ENCODE results near the gene MDFIC2.
"Not testable (repeated sequence)": the region's sequence is repeated elsewhere in the genome, so short reads cannot be mapped to it uniquely, and the experiment has no call there.

Gene MDFIC2

DNA sequence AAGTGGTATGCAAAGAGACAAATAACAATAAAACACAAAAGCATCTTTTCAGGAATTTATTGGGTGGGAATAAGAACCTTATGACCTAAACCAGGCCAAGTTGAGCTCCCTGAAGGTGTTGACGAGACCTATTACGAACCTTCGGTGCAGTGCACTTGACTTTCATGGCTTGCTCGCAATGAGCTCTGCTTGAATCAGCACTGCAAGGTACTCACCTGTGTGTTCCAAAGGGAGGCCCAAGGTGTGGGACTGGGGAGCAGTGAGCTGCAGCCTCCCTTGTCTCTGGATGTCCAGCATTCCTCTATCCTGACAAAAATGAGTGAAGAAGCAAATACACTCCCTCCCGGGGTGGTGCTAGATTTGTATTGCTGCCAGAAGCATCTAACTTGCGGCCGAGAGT lies at the start of gene MDFIC2:
TSS of gene MDFIC2 (minus strand) at position 303 of the 400 bp plus-strand sequence. CDS start 665 bp downstream, outside the sequence.
- in situ Hi-C loops (cut with MboI; ENCODE audit: low sequenced_read_pairs), result no loop called here

DNA sequence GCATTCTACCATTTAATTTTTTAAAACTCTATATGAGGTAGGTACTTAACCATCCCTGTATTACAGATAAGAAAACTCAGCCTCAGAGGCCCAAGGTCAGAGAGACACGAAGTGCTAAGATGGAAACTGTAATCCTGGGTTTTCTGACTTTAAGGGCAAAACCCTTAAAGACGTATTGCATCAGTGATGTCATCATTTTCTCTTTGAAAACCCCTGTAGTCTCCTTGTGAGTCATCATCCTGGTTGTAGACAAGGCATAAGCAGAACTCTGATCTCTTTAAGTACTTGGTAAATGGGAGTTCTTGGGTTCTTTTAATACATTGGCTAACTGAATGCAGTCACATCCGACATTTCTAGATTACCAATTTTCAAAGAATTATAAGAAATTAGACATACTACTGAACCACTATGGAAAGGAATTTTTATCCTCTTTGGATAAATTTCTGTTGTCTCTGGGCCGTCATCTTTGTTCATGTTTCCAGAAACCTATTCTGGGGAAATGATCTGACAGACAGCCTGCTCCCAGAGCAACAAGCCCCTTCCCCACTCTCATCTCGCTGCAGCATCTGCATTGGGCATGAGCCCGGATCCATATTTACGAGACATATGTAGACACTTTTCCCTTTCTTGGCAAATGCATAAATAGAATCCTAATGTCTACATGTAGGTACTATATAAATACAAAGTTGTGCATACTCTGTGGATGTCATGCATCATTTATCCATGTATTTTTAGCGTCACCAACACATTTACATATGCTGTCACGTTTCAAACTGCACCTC lies 48.7 kb upstream of the MDFIC2 start:
- in situ Hi-C loops (cut with MboI; ENCODE audit: low sequenced_read_pairs), result no loop called here

DNA sequence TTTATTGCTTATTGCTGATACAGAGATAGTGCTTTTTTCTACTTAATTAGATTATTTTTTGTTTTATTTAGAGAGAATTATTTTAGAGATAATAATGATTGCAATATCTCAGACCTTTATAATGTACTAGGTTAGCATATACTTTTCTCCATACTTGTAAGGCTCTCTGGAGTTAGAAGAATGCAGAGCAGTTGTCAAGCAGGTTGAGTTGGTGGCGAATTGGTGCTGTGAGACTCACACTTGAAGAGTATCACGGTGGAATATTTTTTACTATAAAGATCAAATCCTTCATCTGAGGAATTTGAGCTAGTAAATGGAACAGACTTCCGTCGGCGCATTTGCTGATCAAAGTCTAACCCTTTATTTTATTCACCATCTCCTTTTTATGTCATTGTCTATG lies 47.3 kb upstream of the MDFIC2 start:
- in situ Hi-C loops (cut with MboI; ENCODE audit: low sequenced_read_pairs), result no loop called here

DNA sequence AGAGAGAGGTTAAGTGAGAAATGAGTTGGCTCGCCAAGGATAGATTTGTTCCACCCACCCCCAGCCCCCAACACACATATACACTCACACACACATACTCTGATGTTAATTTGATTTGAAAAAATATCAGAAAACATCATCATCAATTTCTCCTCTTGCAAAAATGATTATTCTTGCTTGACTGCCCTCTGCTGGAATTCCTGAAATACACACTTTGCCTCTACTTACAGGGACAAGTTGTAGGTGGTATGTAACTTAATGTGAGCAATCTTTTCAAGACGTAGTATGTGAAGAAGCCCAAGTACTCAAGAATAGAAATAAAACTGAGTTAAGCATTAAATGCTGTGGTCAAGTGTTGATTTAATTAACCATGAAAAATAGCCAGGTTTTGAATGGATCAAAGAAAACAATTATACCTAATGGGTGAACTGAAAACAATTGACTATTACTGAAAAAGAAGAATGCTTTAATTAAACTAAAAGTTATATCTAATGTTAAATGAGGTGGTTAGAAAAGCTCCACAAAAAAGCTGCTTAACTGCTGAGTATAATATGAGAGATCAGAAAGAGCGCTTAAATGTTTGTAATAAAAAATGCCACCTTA lies 46.6 kb upstream of the MDFIC2 start:
- in situ Hi-C loops (cut with MboI; ENCODE audit: low sequenced_read_pairs), result no loop called here

DNA sequence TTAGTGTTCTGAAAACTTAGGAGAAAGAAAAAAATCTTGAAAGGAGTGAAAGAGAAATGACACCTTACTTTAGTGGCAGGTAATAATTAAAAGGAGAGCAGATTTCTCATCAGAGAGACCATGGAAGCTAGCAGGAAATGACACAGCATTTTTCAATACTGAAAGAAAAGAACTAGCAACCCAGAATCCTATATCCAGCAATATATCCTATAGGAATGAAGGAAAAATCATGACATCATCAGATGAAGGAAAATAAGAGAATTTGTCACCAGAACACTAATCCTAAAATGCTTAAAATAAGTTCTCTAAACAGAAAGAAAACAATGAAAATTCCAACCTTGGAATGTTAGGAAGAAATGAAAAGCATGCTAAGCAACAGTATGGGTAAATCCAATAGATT lies 39.8 kb upstream of the MDFIC2 start:
- in situ Hi-C loops (cut with MboI; ENCODE audit: low sequenced_read_pairs), result no loop called here

DNA sequence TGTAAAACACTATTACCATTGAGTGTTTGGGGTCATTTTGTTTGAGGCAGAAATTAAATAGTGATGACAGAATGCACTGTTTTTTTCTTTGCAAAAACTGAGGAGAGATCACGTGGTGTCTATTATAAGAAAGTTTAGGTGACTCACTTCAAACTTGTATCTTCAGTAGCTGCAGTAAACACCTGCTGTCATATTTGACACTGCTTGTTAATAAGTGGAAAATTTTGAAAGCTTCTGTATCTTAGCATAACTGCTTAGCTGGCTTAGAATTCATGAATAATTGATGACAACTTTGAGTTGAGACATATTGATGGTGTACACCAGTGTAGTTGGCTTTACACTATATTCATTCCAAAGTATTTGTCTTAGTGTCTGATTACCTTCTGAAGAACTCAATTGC lies 29.7 kb upstream of the MDFIC2 start:
- in situ Hi-C loops (cut with MboI; ENCODE audit: low sequenced_read_pairs), result no loop called here

DNA sequence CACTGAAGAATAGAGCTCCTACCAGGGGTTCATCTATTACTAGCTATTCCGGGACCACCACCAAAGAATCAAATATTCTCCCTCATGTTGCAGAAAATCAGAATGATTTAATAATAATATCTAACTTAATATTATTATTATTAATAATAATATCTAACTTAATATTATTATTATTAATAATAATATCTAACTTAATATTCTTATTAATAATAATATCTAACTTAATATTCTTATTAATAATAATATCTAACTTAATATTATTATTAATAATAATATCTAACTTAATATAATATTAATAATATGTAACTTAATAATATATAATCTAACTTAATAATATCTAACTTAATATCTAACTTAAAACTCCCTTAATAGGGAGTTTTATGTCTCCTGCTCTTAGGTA lies 24.4 kb upstream of the MDFIC2 start:
- in situ Hi-C loops (cut with MboI; ENCODE audit: low sequenced_read_pairs), result not testable (repeated sequence)

DNA sequence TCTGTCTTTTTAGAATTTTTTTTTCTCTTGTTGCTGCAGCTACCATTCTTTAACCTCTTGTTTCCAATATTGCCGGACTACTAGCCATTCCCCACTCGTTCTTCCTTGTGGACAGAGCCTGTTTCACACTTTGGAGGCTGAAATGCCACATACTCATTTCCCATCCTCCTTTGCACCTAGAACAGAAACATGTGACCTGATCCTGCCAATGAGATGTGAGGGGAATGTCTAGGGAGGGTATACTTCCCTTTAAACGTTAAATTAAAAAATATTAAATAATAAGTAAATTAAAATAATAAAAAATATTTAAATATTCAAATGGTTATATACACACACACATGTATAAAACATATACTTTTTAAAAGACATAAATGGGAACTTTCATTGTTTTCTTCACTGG lies 20.6 kb upstream of the MDFIC2 start:
- in situ Hi-C loops (cut with MboI; ENCODE audit: low sequenced_read_pairs), result no loop called here

DNA sequence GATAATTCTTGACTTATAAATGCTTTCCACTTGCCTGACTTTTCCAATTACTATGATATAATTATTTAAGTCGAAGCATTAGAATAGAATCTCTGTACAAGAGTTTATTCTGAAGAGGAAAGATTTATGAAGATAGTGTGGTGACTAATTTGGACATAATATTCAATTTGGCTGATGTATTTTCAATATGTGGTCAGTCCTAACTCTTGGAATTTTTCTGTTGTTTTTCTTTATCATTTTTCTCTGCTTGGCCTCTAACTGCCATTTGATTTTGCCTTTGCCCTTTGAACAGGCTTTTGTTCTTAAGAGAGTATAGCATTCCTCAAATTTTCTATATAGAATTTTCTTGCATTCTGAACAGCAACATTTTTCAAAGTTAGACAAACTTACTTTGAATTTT lies 2.6 kb upstream of the MDFIC2 start:
- in situ Hi-C loops (cut with MboI; ENCODE audit: low sequenced_read_pairs), result no loop called here

DNA sequence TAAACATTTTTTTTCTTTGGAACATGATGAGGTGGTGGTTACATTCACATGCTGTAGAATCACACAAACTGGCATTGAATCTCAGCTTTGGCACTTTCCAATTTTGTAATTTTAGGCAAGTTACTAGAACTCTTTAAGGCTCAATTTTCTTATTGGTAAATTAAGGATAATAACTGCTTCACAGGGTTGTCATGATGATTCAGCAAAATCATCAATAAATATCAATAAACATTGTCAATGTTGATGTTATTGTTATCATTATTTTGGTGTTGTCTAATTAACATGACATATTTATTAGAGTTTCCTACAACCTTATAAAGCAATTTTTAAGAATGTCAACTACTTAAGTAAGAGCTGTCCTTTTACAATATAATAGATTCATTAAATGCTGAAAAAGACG lies 1.6 kb downstream of the MDFIC2 start:
- in situ Hi-C loops (cut with MboI; ENCODE audit: low sequenced_read_pairs), result no loop called here

DNA sequence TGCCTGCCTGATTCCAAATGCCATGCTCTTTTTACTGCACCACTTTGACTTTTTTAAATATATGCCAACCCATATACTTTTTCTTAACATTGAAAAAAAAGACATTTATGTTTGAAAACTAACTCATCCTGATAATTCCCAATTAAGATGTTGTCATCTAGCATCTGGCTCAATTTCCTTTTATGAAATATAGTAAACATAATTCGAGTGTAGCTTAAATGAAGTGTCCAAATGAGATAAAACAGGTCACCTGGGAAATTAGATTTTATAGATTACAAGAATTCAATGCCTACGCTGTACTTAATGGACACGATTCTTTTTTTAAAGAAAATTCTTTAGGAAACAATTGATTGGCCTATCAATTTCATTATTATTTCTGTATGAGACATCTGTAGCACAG lies 2.8 kb downstream of the MDFIC2 start:
- in situ Hi-C loops (cut with MboI; ENCODE audit: low sequenced_read_pairs), result no loop called here

DNA sequence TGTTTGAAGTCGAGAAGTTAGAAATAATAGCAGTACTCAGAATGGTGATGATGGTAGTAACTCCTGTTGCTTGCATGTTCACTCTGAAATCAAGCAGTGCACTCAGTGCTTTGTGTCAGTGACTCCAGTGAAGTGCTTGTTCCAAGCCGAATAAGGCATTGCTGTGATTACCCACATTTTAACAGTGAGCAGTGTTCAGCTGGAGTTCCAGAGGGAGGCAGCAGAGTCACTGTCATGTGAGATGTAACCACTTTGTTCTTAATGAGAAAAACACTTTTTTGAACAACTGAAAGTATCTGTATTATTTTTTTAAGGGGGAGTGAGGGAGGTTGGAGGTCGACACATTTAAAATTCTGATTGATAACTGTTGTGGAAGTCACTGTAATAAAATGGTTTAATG lies 3.7 kb downstream of the MDFIC2 start:
- in situ Hi-C loops (cut with MboI; ENCODE audit: low sequenced_read_pairs), result no loop called here

DNA sequence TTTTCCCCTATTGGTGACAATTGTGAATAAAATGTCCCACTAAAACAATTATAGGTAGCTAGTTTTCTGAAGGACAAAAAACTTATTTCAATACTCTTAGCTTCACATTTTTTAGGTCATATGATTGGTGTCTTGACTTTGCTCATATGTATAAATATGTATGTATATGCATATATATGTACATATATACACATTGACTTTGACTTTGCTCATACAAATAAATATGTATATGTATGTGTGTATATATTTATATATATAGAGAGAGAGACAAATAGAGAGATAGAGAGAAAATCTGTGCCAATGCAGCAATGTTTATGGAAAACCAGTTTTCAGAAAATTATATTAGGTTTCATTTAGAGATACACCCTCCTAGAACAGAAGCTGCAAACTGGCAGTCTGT lies 5.7 kb downstream of the MDFIC2 start:
- in situ Hi-C loops (cut with MboI; ENCODE audit: low sequenced_read_pairs), result no loop called here

DNA sequence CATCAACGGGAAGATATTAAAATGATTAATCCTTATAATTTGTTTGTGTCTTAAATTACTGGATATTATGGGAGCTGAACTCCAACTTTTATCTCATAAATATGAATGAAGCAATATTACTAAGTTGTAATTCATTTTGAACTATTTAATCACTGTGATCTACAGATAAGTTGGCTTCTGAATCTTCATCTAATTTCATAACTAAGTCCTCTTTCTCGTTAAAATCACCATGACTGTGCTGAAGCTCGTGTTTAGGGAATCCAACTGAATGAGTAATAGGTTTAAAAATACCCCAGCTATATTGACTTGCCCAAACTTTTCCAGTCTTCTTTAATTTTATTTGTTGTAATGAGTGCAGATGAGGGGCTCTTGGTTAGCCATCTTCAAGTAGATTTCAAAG lies 14.1 kb downstream of the MDFIC2 start:
- in situ Hi-C loops (cut with MboI; ENCODE audit: low sequenced_read_pairs), result no loop called here

DNA sequence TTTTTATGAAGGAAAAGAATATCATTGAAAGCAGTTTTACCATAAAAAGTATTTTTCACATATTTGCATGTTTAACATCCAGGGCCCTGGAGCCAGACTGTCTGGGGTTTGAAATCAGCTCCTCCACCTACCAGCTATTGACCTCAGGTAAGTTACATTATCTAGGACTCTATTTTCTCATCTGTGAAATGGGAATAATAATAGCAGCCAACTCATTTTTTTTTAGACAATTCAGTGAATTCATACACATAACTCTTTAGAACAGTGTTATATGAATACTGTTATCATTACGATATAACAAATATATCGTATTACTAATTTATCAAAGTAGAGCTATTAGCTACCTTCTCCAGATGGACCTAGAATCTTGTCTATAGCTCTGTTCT lies 21.3 kb downstream of the MDFIC2 start:
- in situ Hi-C loops (cut with MboI; ENCODE audit: low sequenced_read_pairs), result no loop called here

DNA sequence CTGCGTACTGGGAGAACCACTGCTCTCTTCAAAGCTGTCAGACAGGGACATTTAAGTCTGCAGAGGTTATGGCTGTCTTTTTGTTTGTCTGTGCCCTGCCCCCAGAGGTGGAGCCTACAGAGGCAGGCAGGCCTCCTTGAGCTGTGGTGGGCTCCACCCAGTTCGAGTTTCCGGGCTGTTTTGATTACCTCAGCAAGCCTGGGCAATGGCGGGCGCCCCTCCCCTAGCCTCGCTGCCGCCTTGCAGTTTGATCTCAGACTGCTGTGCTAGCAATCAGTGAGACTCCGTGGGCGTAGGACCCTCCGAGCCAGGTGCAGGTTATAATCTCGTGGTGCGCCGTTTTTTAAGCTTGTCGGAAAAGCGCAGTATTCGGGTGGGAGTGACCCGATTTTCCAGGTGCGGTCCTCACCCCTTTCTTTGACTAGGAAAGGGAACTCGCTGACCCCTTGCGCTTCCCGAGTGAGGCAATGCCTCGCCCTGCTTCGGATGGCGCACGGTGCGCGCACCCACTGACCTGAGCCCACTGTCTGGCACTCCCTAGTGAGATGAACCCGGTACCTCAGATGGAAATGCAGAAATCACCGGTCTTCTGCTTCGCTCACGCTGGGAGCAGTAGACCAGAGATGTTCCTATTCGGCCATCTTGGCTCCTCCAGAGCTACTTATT lies 21.9 kb downstream of the MDFIC2 start:
- in situ Hi-C loops (cut with MboI; ENCODE audit: low sequenced_read_pairs), result not testable (repeated sequence)

DNA sequence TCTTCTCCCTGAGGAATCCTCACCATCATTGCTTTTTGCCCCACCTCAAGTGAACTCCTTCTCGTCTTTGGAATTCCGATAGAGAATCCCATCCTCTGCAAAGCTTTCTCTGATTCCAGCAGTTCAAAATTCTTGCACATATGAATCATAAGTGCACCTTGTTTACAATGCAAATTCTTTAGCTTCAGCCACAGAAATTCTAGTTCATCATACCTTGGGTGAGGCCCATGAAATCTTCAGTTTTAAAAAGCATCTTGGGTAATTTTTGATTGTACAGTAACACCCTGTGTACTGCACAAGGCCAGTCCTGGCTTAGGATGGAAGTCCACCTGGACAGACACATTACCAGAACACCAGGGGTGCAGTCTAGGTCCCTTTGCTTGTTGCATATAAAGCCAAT lies 30.8 kb downstream of the MDFIC2 start:
- in situ Hi-C loops (cut with MboI; ENCODE audit: low sequenced_read_pairs), result no loop called here

DNA sequence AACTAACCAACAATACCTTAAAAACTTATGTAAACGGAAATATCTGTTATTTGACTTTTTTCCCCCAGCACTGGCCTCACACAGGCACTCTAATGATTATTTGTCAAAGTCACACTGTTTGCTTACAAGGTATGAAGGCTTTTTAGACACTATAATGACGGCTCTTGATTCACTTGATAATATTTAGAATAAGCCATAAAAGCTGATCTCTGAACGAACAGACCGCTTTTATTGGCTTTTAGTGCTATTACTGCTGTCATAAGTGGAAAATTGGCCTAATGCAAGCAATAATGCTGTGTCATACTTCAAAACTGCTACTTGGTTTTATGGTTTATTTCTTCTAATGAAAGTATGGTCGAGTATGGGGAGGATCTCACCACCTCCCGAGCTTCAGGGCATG lies 35.1 kb downstream of the MDFIC2 start:
- in situ Hi-C loops (cut with MboI; ENCODE audit: low sequenced_read_pairs), result no loop called here

DNA sequence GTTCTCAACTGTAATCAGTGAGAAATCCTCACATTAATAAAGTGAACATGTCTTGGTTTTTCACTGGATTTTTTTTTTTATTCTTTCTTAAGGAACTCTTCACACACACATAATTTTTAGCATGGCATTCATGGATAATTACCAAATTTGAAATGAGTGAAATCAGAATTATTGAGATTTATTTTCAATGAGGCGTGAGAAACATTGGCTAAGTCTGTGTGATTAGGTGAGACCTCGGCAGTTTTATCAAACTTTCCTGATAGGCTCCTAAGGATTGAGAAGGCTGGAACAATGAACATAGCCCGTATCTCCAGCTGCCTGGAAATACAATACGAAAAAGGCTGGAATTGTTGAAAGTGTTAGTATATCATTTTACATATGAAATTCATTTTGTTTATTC lies 35.5 kb downstream of the MDFIC2 start:
- in situ Hi-C loops (cut with MboI; ENCODE audit: low sequenced_read_pairs), result no loop called here

DNA sequence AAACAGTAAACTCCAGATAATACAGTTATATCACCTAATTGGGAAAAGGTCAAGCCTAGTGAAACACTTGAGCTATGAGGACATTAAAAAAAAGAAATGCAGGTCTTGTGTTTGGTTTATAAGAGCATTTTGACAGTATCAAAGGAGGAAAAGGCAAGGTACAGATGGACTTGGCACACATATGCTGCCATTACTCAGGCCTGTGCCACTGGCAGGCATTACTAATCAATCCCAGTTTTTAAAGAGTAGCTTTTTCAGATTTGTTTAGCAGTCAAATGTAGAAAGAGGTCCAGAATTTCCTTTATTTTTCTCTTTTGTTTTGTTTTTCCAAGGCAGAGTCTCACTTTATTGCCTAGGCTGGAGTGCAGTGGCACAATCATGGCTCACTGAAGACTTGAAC lies 38.9 kb downstream of the MDFIC2 start:
- in situ Hi-C loops (cut with MboI; ENCODE audit: low sequenced_read_pairs), result no loop called here

DNA sequence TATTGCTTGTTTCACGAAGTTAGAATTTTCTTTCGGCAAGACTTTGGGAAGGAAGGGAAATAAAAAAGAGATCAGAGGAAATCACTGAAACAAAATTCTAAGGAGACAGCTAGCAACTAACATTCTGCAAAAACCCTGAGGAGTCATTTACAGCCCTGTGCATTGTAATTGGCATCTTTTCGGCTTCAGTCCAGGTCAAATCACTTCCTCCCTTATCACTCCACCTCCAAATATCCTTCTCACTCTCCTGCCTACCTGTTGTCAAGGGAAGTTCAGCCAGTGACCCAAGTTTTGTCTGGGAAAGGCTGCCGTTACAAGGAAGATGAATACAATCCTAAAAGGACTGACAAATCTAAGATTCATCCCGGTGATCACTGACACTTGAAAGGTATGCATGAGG lies 39.6 kb downstream of the MDFIC2 start:
- in situ Hi-C loops (cut with MboI; ENCODE audit: low sequenced_read_pairs), result no loop called here

DNA sequence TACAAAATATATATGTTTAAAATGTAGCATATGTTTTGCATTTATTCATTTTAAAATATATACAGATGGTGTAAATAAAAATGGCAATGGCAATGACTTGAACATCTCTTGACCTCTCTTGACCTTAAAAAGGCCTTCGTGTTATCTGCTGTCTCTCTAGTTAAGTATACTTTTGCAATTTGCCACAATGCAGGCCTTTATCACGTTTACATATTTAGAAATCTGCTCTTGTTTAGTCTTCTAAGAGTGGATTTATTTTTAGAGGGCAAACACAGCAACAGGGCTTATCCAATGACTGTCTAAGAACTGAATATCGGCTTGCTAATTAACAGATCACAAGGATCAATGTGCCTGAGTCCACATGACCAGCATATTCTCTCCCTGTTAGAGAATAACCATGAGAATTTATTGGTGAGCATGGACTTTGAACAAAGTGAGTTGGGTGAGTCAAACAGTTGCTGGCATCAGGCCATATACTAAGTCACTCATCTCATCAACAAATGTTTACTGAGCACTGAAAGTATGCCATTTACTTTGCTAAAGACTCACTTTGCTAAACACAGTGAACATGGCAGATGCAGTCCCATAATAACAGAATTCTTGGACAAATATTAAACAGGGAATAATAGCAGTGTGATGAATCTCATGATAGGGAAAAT lies 48.2 kb downstream of the MDFIC2 start:
- in situ Hi-C loops (cut with MboI; ENCODE audit: low sequenced_read_pairs), result no loop called here
